Panc1 (cell line): ENCODE measurements around the gene AKR1C2. TPM values are rescaled to one million over a fixed set of nuclear protein-coding genes. Genes with fewer than 3 reads are reported as not detected.

Source experiments
- ATAC-seq: fragments of 200-7000 bp; cut with Tn5 transposase; 2 replicates; pipeline ENCODE4 v1.9.1; 2020; ENCODE audit warnings: mild to moderate bottlenecking, moderate library complexity
- BruUV-seq: library from RNA; stranded (reverse); fragments of 400-500 nt; replicated peaks from 2 replicates; lab custom pipeline; 2021; lab: Mats Ljungman, UMichigan
- CTCF ChIA-PET: fragments of 300-600 bp; sonication (Branson Sonifier 250); formaldehyde crosslinking; loops from one replicate; lab custom pipeline; 2022; ENCODE audit warnings: antibody characterized with exemption; lab: Charles Lee
- POLR2A ChIA-PET: fragments of 300-600 bp; sonication (Branson Sonifier 250); formaldehyde crosslinking; loops from one replicate; lab custom pipeline; 2022; ENCODE audit warnings: antibody characterized with exemption; lab: Charles Lee
- DNase-seq: peaks from one replicate; pipeline ENCODE4 v3.0.0-alpha.2; 2010; ENCODE audit warnings: low read depth, low spot score
- H3K27ac ChIP-seq: 2 replicates; pipeline ENCODE4 v1.5.1; 2011; ENCODE audit warnings: mild to moderate bottlenecking, low read length, inconsistent platforms
- H3K27me3 ChIP-seq: fragments of 200-500 bp; sonication (Bioruptor generic); 2 replicates; pipeline ENCODE4 v1.6.0; 2014; ENCODE audit warnings: low read length, inconsistent platforms; ENCODE audit not compliant: control insufficient read depth, insufficient read depth
- H3K36me3 ChIP-seq: fragments of 200-500 bp; sonication (Bioruptor generic); 2 replicates; pipeline ENCODE4 v1.5.1; 2014; ENCODE audit warnings: inconsistent platforms, mild to moderate bottlenecking, low read length, moderate library complexity; ENCODE audit not compliant: control insufficient read depth, insufficient read depth
- H3K4me1 ChIP-seq: 2 replicates; pipeline ENCODE4 v1.5.1; 2011; ENCODE audit warnings: inconsistent platforms, mild to moderate bottlenecking, low read length, moderate library complexity; ENCODE audit not compliant: control insufficient read depth, insufficient read depth
- H3K4me3 ChIP-seq, 2 experiments: 2 replicates each; pipeline ENCODE4 v1.5.1; 2011 to 2012; ENCODE audit warnings: low read depth in 2 of 2, low read length in 2 of 2, mild to moderate bottlenecking in 2 of 2, inconsistent platforms in 1 of 2, moderate library complexity in 1 of 2
- H3K9me3 ChIP-seq: fragments of 200-500 bp; sonication (Bioruptor generic); 2 replicates; pipeline ENCODE4 v1.5.1; 2014; ENCODE audit warnings: low read depth, mild to moderate bottlenecking, inconsistent platforms, low read length, moderate library complexity; ENCODE audit not compliant: control insufficient read depth, insufficient read depth
- CTCF ChIP-seq: fragments of 450-650 bp; IDR thresholded peaks from 2 replicates; pipeline ENCODE4 v1.5.1; 2017; ENCODE audit warnings: mild to moderate bottlenecking
- POLR2AphosphoS5 ChIP-seq: IDR thresholded peaks from 2 replicates; pipeline ENCODE4 v1.6.1; 2012; ENCODE audit warnings: mild to moderate bottlenecking, low read depth, low read length, moderate library complexity
- REST ChIP-seq, 2 experiments: IDR thresholded peaks; 2 replicates each; pipeline ENCODE4 v1.6.1; 2011 to 2012; ENCODE audit warnings: low read depth in 2 of 2, control low read depth in 1 of 2, low read length in 1 of 2, mild to moderate bottlenecking in 1 of 2, moderate library complexity in 1 of 2; ENCODE audit not compliant: insufficient read depth in 1 of 2
- SIN3A ChIP-seq: IDR thresholded peaks from 2 replicates; pipeline ENCODE4 v1.6.1; 2012; ENCODE audit warnings: low read depth, mild to moderate bottlenecking, low read length, moderate library complexity, borderline replicate concordance; ENCODE audit not compliant: insufficient read depth
- TCF7L2 ChIP-seq: IDR thresholded peaks from 2 replicates; pipeline ENCODE4 v1.6.1; 2011; ENCODE audit warnings: mild to moderate bottlenecking, low read depth, low read length, inconsistent platforms
- in situ Hi-C: cut with HindIII; loops from 2 replicates; pipeline ENCODE4 v1.10.0; 2016; ENCODE audit warnings: low sequenced_read_pairs, low pct_unique_long_range_greater_than_20kb
- intact Hi-C: fragments of 100-400 bp; cut with micrococcal nuclease; formaldehyde crosslinking; loops from one replicate; pipeline ENCODE4 v1.10.0; 2022; ENCODE audit not compliant: unreplicated experiment
- total RNA-seq: library from RNA; stranded (reverse); gene quantifications from one replicate; pipeline ENCODE4 v1.2.1, GENCODE V29; 2021; ENCODE audit not compliant: unreplicated experiment

Gene AKR1C2
- total RNA-seq, 1 experiment from 2014 or later: 0.33 TPM

GRCh38 chr10:5036511-5036910, 32.9 kb upstream of the AKR1C2 start:
- TF ChIP-seq POLR2AphosphoS5 (no peak), CTCF (no peak), TCF7L2 (no peak), SIN3A (no peak), REST (IDR thresholded peaks at IDR 0.05; ENCODE audit: insufficient read depth in 1 of 2, low read depth in 2 of 2, low read length in 1 of 2) (no peak)
- H3K4me1 ChIP-seq: no peaks in the 10 kb centered on the region
- no peak overlapping the region for H3K27ac ChIP-seq
- intact Hi-C loops: no loop called here
- POLR2A ChIA-PET: no interaction called here
- in situ Hi-C loops: no loop called here
- CTCF ChIA-PET: no interaction called here
- H3K4me3 ChIP-seq: no peak overlapping the region
- H3K9me3 ChIP-seq: peaks cover 6% of the 10 kb centered on the region; the same call in 1 of the 2 replicates
- H3K36me3 ChIP-seq: no peaks in the 10 kb centered on the region
- no TSS peak for BruUV-seq
- ATAC-seq: no peak
- H3K27me3 ChIP-seq: no peaks in the 10 kb centered on the region
- no peak for DNase-seq

GRCh38 chr10:5035356-5035755, 31.7 kb upstream of the AKR1C2 start:
- intact Hi-C loops: no loop called here
- Histone ChIP-seq H3K36me3 (no peaks in the 10 kb centered on the region), H3K27me3 (no peaks in the 10 kb centered on the region), H3K9me3 (peaks cover 6% of the 10 kb centered on the region; the same call in 1 of the 2 replicates), H3K4me1 (no peaks in the 10 kb centered on the region), H3K4me3 (no peak overlapping the region), H3K27ac (no peak overlapping the region)
- ChIA-PET POLR2A (interaction anchor here (0.7 kb wide), 1 partner anchor 344 kb away, joined by 3 read pairs; no protein-coding TSS in a partner anchor), CTCF (no interaction called here)
- DNase-seq (no peak), ATAC-seq (no peak)
- no peak for TF ChIP-seq POLR2AphosphoS5
- TF ChIP-seq SIN3A: no peak
- no peak for TF ChIP-seq CTCF
- no peak for TF ChIP-seq TCF7L2
- BruUV-seq: no TSS peak
- in situ Hi-C loops: no loop called here
